Spleen (tissue), 7 donors: ENCODE data around the gene C10orf71.

Source experiments
- POLR2A ChIP-seq, 3 donors: fragments of 450-650 bp; IDR thresholded peaks; one replicate each; pipeline ENCODE4 v1.5.1; 2017; ENCODE audit warnings: antibody characterized with exemption in 3 of 3, mild to moderate bottlenecking in 1 of 3
- POLR2AphosphoS5 ChIP-seq, 3 donors: sonication (generic); formaldehyde crosslinking; IDR thresholded peaks; one replicate each; pipeline ENCODE4 v1.5.1; 2017; ENCODE audit warnings: antibody characterized with exemption in 3 of 3
- TF ChIP-seq, protein P1 (sequence below), 11 experiments: fragments of 200-600 bp in 7 of 11; fragments of 450-650 bp in 4 of 11; sonication (generic) in 4 of 11; IDR thresholded peaks in 8 of 11; conservative IDR thresholded peaks in 3 of 11; 1 replicate in 7 of 11; 2 replicates in 4 of 11; pipeline versions ENCODE4 v1.4.0 to v1.8.0; 2016 to 2021; ENCODE audit warnings: antibody characterized with exemption in 11 of 11, inconsistent platforms in 4 of 11, mild to moderate bottlenecking in 1 of 11
- donor health status: DM: no; HTN: no; CAD: no; lungs with moderate emphysema.
- donor health status: DM: no; HTN: no; CAD: no.
- donor health status: DM: no; HTN: no; CAD: no.

DNA sequence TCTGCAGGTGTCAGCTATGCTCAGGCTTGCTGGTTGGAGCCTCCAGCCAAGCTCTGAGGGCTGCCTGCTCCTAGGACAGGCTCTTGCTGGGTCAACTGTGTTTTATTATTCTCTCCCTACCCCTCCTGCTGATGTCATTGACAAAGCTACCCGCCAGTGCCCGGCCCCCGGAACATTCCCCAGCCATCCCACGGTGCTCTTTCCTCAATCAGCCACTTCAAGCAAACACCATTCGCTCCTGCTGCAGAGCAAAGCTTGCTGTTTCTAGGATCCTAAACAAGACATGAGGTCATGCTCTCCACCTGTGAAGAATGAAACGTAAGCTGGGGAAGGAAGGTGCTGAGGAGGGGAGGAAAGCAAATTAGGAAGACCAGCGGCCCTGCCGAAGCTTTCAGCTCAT, 2.1 kb upstream of the C10orf71 start:
- TF ChIP-seq, protein P1, sequence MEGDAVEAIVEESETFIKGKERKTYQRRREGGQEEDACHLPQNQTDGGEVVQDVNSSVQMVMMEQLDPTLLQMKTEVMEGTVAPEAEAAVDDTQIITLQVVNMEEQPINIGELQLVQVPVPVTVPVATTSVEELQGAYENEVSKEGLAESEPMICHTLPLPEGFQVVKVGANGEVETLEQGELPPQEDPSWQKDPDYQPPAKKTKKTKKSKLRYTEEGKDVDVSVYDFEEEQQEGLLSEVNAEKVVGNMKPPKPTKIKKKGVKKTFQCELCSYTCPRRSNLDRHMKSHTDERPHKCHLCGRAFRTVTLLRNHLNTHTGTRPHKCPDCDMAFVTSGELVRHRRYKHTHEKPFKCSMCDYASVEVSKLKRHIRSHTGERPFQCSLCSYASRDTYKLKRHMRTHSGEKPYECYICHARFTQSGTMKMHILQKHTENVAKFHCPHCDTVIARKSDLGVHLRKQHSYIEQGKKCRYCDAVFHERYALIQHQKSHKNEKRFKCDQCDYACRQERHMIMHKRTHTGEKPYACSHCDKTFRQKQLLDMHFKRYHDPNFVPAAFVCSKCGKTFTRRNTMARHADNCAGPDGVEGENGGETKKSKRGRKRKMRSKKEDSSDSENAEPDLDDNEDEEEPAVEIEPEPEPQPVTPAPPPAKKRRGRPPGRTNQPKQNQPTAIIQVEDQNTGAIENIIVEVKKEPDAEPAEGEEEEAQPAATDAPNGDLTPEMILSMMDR (IDR thresholded peaks at IDR 0.05 in 8 of 11, conservative IDR thresholded peaks at IDR 0.05 in 3 of 11): no peak
- TF ChIP-seq POLR2A (IDR thresholded peaks at IDR 0.05) (no peak), POLR2AphosphoS5 (IDR thresholded peaks at IDR 0.05) (no peak)
